ENCODE results near the gene LEP. TPM values are rescaled to one million over a fixed set of nuclear protein-coding genes. Genes with fewer than 3 reads are reported as not detected.

LEP gene
- total RNA-seq, 1 experiment from 2014 or later: not detected

GRCh38 chr7:128234476-128235026 lies 6.5 kb upstream of the LEP start:
- Histone ChIP-seq H3K79me2 (ENCODE audit: insufficient read depth, low read length) (no peaks in the 10 kb centered on the region), H3K27ac (ENCODE audit: low read depth, low read length) (no peak overlapping the region), H3K9me3 (ENCODE audit: control insufficient read depth in 1 of 2, insufficient read depth in 1 of 2, low read depth in 1 of 2, low read length in 2 of 2) (no peaks in the 10 kb centered on the region), H3K4me1 (ENCODE audit: control insufficient read depth in 1 of 2, insufficient read depth in 2 of 2, low read length in 2 of 2) (peaks cover 0 to 9% of the 10 kb centered on the region in 2 experiments; a peak in 2 of 4 replicates), H3K27me3 (ENCODE audit: insufficient read depth, low read length) (no peaks in the 10 kb centered on the region), H3K4me3 (replicated peaks in 1 of 2; ENCODE audit: low read depth in 1 of 2, low read length in 2 of 2) (no peak overlapping the region), H3K9ac (ENCODE audit: low read length) (no peak overlapping the region), H3K36me3 (ENCODE audit: control insufficient read depth in 1 of 2, insufficient read depth in 2 of 2, low read length in 2 of 2) (no peaks in the 10 kb centered on the region), H3K9me2 (ENCODE audit: insufficient read depth) (no peaks in the 10 kb centered on the region), H2AFZ (ENCODE audit: low read depth, low read length, poor library complexity, severe bottlenecking) (no peak overlapping the region), H4K20me1 (ENCODE audit: insufficient read depth) (no peaks in the 10 kb centered on the region), H3K4me2 (ENCODE audit: low read length) (no peak overlapping the region)
- ChIA-PET CTCF (interaction anchor here (0.8 kb wide), 1 partner anchor 12 kb away, joined by 3 read pairs; no protein-coding TSS in a partner anchor), POLR2A (no interaction called here), RAD21 (ENCODE audit: low non-redundant PET in 1 of 2, low total read pairs in 2 of 2, uncharacterized antibody in 2 of 2, unreplicated experiment in 2 of 2) (no interaction called here)
- no peak for ATAC-seq
- intact Hi-C loops (cut with micrococcal nuclease): no loop called here
- BruUV-seq (replicated peaks): no TSS peak
- TF ChIP-seq ZFX (IDR thresholded peaks at IDR 0.05) (no peak), REST (IDR thresholded peaks at IDR 0.05; ENCODE audit: low read depth) (no peak), ELF1 (IDR thresholded peaks at IDR 0.05; ENCODE audit: borderline replicate concordance, low read depth) (no peak), JUND (IDR thresholded peaks at IDR 0.05) (no peak), EGR1 (IDR thresholded peaks at IDR 0.05; ENCODE audit: low read depth) (no peak), SP1 (IDR thresholded peaks at IDR 0.05; ENCODE audit: low read depth) (no peak), ZNF274 (IDR thresholded peaks at IDR 0.05; ENCODE audit: low read depth, low read length) (no peak), POLR2AphosphoS5 (IDR thresholded peaks at IDR 0.05; ENCODE audit: low read depth, low read length) (no peak), ZBTB33 (IDR thresholded peaks at IDR 0.05; ENCODE audit: extremely low read depth, insufficient replicate concordance, low read length) (no peak), POLR2A (IDR thresholded peaks at IDR 0.05; ENCODE audit: borderline replicate concordance, extremely low read depth, insufficient read depth, insufficient read length) (no peak), FOSL1 (IDR thresholded peaks at IDR 0.05; ENCODE audit: low read depth) (no peak), TCF7L2 (IDR thresholded peaks at IDR 0.05; ENCODE audit: borderline replicate concordance, extremely low read depth, insufficient read depth, insufficient read length) (no peak), RAD21 (IDR thresholded peaks at IDR 0.05; ENCODE audit: low read depth) (no peak), MAX (IDR thresholded peaks at IDR 0.05) (no peak), ATF3 (IDR thresholded peaks at IDR 0.05) (no peak), CTCF (IDR thresholded peaks at IDR 0.05 in 2 of 3, conservative IDR thresholded peaks at IDR 0.05 in 1 of 3; ENCODE audit: borderline replicate concordance in 1 of 3, insufficient read depth in 1 of 3, low read depth in 2 of 3, low read length in 2 of 3) (no peak), SIN3A (IDR thresholded peaks at IDR 0.05; ENCODE audit: low read depth) (no peak)
- DNase-seq (ENCODE audit: low read depth, low spot score): no peak
